HG02938 (cell line): ENCODE data around the gene SLC10A2.

Source experiments
- ATAC-seq: cut with Tn5 transposase; IDR thresholded peaks from one replicate; pipeline ENCODE4 v1.9.1; 2021; ENCODE audit warnings: mild to moderate bottlenecking, moderate library complexity; ENCODE audit not compliant: unreplicated experiment

Gene SLC10A2

GRCh38 chr13:103055166-103055565 is 11.1 kb downstream of the SLC10A2 start:
- ATAC-seq: no peak

- ATAC-seq: no peak
Observed at GRCh38 chr13:103046676-103047075, 19.5 kb downstream of the SLC10A2 start.

GRCh38 chr13:103044056-103044455 is 22.2 kb downstream of the SLC10A2 start:
- ATAC-seq: no peak

GRCh38 chr13:103040006-103040405 is 26.2 kb downstream of the SLC10A2 start:
- ATAC-seq: no peak

- no peak for ATAC-seq
Observed at GRCh38 chr13:103039183-103039582, 27.0 kb downstream of the SLC10A2 start.

GRCh38 chr13:103036268-103036667 is 29.9 kb downstream of the SLC10A2 start:
- ATAC-seq: no peak

GRCh38 chr13:103033999-103034398 is 32.2 kb downstream of the SLC10A2 start:
- no peak for ATAC-seq

GRCh38 chr13:103031332-103031873 is 34.8 kb downstream of the SLC10A2 start:
- ATAC-seq: peak; percentile 87

GRCh38 chr13:103030776-103031175 is 35.4 kb downstream of the SLC10A2 start:
- no peak for ATAC-seq

- ATAC-seq: no peak
Observed at GRCh38 chr13:103029798-103030197, 36.4 kb downstream of the SLC10A2 start.

GRCh38 chr13:103022336-103022735 is 43.9 kb downstream of the SLC10A2 start:
- no peak for ATAC-seq

GRCh38 chr13:103018556-103018955 is 47.7 kb downstream of the SLC10A2 start:
- no peak for ATAC-seq

- no peak for ATAC-seq
Observed at GRCh38 chr13:103012646-103013045, 53.6 kb downstream of the SLC10A2 start.

GRCh38 chr13:103009051-103009840 is 57.0 kb downstream of the SLC10A2 start:
- no peak for ATAC-seq

- no peak for ATAC-seq
Observed at GRCh38 chr13:103007427-103007762, 58.8 kb downstream of the SLC10A2 start.

- peak; percentile 96 for ATAC-seq
Observed at GRCh38 chr13:103006641-103007426, 59.4 kb downstream of the SLC10A2 start.

GRCh38 chr13:103004661-103005345 is 61.4 kb downstream of the SLC10A2 start:
- no peak for ATAC-seq

GRCh38 chr13:103003631-103004030 is 62.6 kb downstream of the SLC10A2 start:
- ATAC-seq: no peak

GRCh38 chr13:103002279-103002678 is 63.9 kb downstream of the SLC10A2 start:
- ATAC-seq: no peak

GRCh38 chr13:103000157-103000556 is 66.1 kb downstream of the SLC10A2 start:
- no peak for ATAC-seq

GRCh38 chr13:102999499-102999898 is 66.7 kb downstream of the SLC10A2 start:
- ATAC-seq: no peak
